ENCODE results near the gene ZNF786. TPM values are rescaled to one million over a fixed set of nuclear protein-coding genes. Genes with fewer than 3 reads are reported as not detected.
"Not testable (repeated sequence)": the region's sequence is repeated elsewhere in the genome, so short reads cannot be mapped to it uniquely, and the experiment has no call there.

The ZNF786 gene
- total RNA-seq, 1 donor from 2014 or later = 10.2 TPM

- peaks cover 27% of the 10 kb centered on the region for H3K36me3 Mint-ChIP-seq (ENCODE audit: unreplicated experiment)
- H3K27ac Mint-ChIP-seq (ENCODE audit: unreplicated experiment) = no peak overlapping the region
- no peaks in the 10 kb centered on the region for H3K27me3 Mint-ChIP-seq (ENCODE audit: unreplicated experiment)
- H3K4me1 Mint-ChIP-seq (ENCODE audit: unreplicated experiment) = no peaks in the 10 kb centered on the region
- no peak for DNase-seq (ENCODE audit: extremely low spot score, unreplicated experiment)
- no peak overlapping the region for H3K4me3 Mint-ChIP-seq (ENCODE audit: unreplicated experiment)
- TF ChIP-seq CTCF (IDR thresholded peaks at IDR 0.05) = peak; percentile 11
- no peaks in the 10 kb centered on the region for H3K9me3 Mint-ChIP-seq (ENCODE audit: unreplicated experiment)
Observed at GRCh38 chr7:149071641-149072437, 18.7 kb downstream of the ZNF786 start.

GRCh38 chr7:149071182-149071635, 19.3 kb downstream of the ZNF786 start:
- Mint-ChIP-seq H3K27me3 (ENCODE audit: unreplicated experiment) (no peaks in the 10 kb centered on the region), H3K36me3 (ENCODE audit: unreplicated experiment) (peaks cover 24% of the 10 kb centered on the region), H3K4me1 (ENCODE audit: unreplicated experiment) (no peaks in the 10 kb centered on the region), H3K9me3 (ENCODE audit: unreplicated experiment) (no peaks in the 10 kb centered on the region), H3K4me3 (ENCODE audit: unreplicated experiment) (no peak overlapping the region), H3K27ac (ENCODE audit: unreplicated experiment) (no peak overlapping the region)
- no peak for DNase-seq (ENCODE audit: extremely low spot score, unreplicated experiment)
- TF ChIP-seq CTCF (IDR thresholded peaks at IDR 0.05) = no peak

- DNase-seq (ENCODE audit: extremely low spot score, unreplicated experiment) = no peak
- H3K4me1 Mint-ChIP-seq (ENCODE audit: unreplicated experiment) = peaks cover 2% of the 10 kb centered on the region
- no peak overlapping the region for H3K27ac Mint-ChIP-seq (ENCODE audit: unreplicated experiment)
- H3K4me3 Mint-ChIP-seq (ENCODE audit: unreplicated experiment) = no peak overlapping the region
- no peaks in the 10 kb centered on the region for H3K9me3 Mint-ChIP-seq (ENCODE audit: unreplicated experiment)
- no peaks in the 10 kb centered on the region for H3K27me3 Mint-ChIP-seq (ENCODE audit: unreplicated experiment)
- TF ChIP-seq CTCF (IDR thresholded peaks at IDR 0.05) = no peak
- peaks cover 24% of the 10 kb centered on the region for H3K36me3 Mint-ChIP-seq (ENCODE audit: unreplicated experiment)
Observed at GRCh38 chr7:149070372-149071125, 20.0 kb downstream of the ZNF786 start.

GRCh38 chr7:149067869-149068268, 22.6 kb downstream of the ZNF786 start:
- Mint-ChIP-seq H3K9me3 (ENCODE audit: unreplicated experiment) (no peaks in the 10 kb centered on the region), H3K27me3 (ENCODE audit: unreplicated experiment) (no peaks in the 10 kb centered on the region), H3K36me3 (ENCODE audit: unreplicated experiment) (peaks cover 16% of the 10 kb centered on the region), H3K27ac (ENCODE audit: unreplicated experiment) (no peak overlapping the region), H3K4me3 (ENCODE audit: unreplicated experiment) (no peak overlapping the region), H3K4me1 (ENCODE audit: unreplicated experiment) (peaks cover 4% of the 10 kb centered on the region)
- no peak for TF ChIP-seq CTCF (IDR thresholded peaks at IDR 0.05)
- no peak for DNase-seq (ENCODE audit: extremely low spot score, unreplicated experiment)

- Mint-ChIP-seq H3K27ac (ENCODE audit: unreplicated experiment) (no peak overlapping the region), H3K4me1 (ENCODE audit: unreplicated experiment) (peaks cover 4% of the 10 kb centered on the region), H3K9me3 (ENCODE audit: unreplicated experiment) (no peaks in the 10 kb centered on the region), H3K36me3 (ENCODE audit: unreplicated experiment) (peaks cover 6% of the 10 kb centered on the region), H3K4me3 (ENCODE audit: unreplicated experiment) (no peak overlapping the region), H3K27me3 (ENCODE audit: unreplicated experiment) (no peaks in the 10 kb centered on the region)
- TF ChIP-seq CTCF (IDR thresholded peaks at IDR 0.05) = no peak
- DNase-seq (ENCODE audit: extremely low spot score, unreplicated experiment) = no peak
Observed at GRCh38 chr7:149063476-149063875, 27.0 kb downstream of the ZNF786 start.

GRCh38 chr7:149062217-149062899, 28.2 kb downstream of the ZNF786 start:
- H3K27me3 Mint-ChIP-seq (ENCODE audit: unreplicated experiment); H3K27ac Mint-ChIP-seq (ENCODE audit: unreplicated experiment); DNase-seq (ENCODE audit: extremely low spot score, unreplicated experiment); H3K4me3 Mint-ChIP-seq (ENCODE audit: unreplicated experiment); H3K9me3 Mint-ChIP-seq (ENCODE audit: unreplicated experiment); H3K36me3 Mint-ChIP-seq (ENCODE audit: unreplicated experiment); H3K4me1 Mint-ChIP-seq (ENCODE audit: unreplicated experiment): not testable (repeated sequence)

All from osteocyte (in vitro differentiated cells).